ENCODE results near the gene RAB34.
A peak's percentile ranks its signal among the peaks of the same experiment; 100 is the strongest.

The RAB34 gene

DNA sequence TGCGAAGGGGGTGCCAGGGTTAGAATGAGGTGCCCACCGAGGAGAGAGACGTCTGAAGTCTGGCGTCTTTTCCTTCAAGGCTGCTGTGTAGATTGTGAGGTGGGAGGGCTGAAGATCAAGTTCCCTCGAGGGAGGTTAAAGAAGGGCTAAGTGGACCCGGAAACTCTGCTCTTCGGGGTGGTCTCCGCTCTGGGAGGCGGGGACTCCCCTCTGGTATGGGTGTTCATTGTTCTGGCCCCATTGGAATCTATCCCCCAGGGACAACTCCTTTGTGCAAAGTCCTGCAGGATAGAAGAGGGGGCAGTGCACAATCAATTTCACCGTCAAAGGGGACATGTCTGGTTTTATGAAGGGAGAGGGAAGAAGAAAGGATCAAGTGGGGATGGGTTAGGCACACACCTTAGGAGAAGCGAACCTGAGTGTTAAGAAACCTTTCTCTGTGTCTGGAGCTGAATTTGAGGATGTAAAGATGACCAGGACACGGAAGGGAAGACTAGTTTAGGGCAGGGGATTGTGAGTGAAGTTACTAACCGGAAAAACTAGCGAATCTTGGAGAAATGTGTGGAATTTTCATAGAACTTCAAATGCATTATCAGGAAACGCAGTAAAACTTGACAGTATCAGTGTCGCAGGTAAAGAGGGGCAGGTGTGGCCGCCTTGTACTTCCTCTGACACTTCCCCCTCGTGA is 809 bp upstream of the RAB34 start (continued):
- TF ChIP-seq, protein P1, sequence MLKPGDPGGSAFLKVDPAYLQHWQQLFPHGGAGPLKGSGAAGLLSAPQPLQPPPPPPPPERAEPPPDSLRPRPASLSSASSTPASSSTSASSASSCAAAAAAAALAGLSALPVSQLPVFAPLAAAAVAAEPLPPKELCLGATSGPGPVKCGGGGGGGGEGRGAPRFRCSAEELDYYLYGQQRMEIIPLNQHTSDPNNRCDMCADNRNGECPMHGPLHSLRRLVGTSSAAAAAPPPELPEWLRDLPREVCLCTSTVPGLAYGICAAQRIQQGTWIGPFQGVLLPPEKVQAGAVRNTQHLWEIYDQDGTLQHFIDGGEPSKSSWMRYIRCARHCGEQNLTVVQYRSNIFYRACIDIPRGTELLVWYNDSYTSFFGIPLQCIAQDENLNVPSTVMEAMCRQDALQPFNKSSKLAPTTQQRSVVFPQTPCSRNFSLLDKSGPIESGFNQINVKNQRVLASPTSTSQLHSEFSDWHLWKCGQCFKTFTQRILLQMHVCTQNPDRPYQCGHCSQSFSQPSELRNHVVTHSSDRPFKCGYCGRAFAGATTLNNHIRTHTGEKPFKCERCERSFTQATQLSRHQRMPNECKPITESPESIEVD (tag by site-specific recombination; IDR thresholded peaks at IDR 0.05) = no peak
- no peak for TF ChIP-seq ZNF571 (tag by site-specific recombination; IDR thresholded peaks at IDR 0.05)
- TF ChIP-seq ZBTB17 (tag by site-specific recombination; IDR thresholded peaks at IDR 0.05) = peak; percentile 48
- no peak for TF ChIP-seq ZNF529 (tag by site-specific recombination; IDR thresholded peaks at IDR 0.05; ENCODE audit: insufficient replicate concordance)
- TF ChIP-seq IKZF3 (tag by site-specific recombination; IDR thresholded peaks at IDR 0.05) = no peak; the same call in 1 of the 2 replicates
- TF ChIP-seq ZNF138 (tag by site-specific recombination; IDR thresholded peaks at IDR 0.05; ENCODE audit: borderline replicate concordance) = no peak
- no peak for TF ChIP-seq ZNF19 (tag by site-specific recombination; IDR thresholded peaks at IDR 0.05; ENCODE audit: low read depth)

DNA sequence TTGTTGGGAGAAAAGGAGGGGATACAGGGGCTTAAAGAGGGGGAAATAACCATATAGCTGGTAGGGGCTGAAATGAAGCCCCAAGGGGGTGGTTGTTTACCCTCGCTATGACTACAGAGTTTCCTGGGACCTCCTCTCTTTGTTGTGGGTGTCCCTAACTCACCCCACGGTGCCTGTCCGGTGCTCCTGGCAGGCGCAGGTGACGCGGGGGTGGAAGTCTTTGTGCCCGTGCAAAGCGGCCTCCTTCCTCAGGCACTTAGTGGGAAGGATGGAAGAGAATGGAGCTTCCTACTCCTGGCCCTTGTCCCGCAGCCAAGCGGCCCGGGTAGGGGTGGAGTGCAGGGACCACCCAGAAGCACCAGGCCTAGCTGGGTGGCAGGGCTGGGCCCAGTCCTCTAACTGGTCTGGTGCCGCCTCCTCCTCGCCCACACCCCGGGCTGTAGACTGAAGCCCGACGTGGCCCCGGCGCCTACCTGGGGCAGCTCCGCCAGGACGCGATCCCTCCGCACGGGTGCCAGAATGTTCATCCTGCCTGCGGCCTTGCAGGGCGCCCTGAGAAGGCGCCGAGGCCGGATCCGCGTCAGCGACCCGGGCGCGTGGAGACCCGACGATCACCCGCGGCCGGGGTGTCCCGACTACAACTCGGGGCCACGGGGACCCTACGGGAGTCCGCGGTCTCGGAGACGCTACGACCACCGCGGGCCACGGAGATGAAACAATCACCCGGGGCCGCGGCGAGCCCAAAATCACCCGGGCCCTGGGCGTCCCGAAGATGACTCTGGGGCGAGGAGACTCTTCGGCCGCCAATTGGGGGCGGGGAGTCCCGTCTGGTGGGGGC is 709 bp downstream of the RAB34 start:
- Histone ChIP-seq H3K4me1 (ENCODE audit: control insufficient read depth, insufficient read depth, low read length) (peaks cover 11% of the 10 kb centered on the region), H3K9me3 (ENCODE audit: control insufficient read depth, insufficient read depth, low read depth, low read length) (no peaks in the 10 kb centered on the region), H3K4me3 (ENCODE audit: low read depth, low read length) (peak overlapping the region; percentile 67), H3K27ac (ENCODE audit: extremely low read depth, low read depth, low read length) (peak overlapping the region; percentile 95), H3K36me3 (ENCODE audit: control insufficient read depth in 2 of 2, insufficient read depth in 1 of 2, low read length in 2 of 2) (peaks cover 23 to 59% of the 10 kb centered on the region in 2 experiments; a peak in 2 of 3 replicates)
- CTCF ChIA-PET = interaction anchor here (0.6 to 2.6 kb wide), 10 partner anchors 10 to 400 kb away, joined by 3 to 16 read pairs (median 4); partner anchors contain the start of genes BLTP2, NEK8 and TLCD1
- POLR2A ChIA-PET = interaction anchor here (0.8 to 3.7 kb wide), 8 partner anchors 10 to 118 kb away, joined by 3 to 38 read pairs (median 4); partner anchors contain the start of genes NEK8 and TLCD1
- TF ChIP-seq ZNF146 (tag by site-specific recombination; IDR thresholded peaks at IDR 0.05) (0 out of 2 replicates have a peak, but pooled peaks have one; percentile 2), ZNF501 (tag by site-specific recombination; IDR thresholded peaks at IDR 0.05) (0 out of 2 replicates have a peak, but pooled peaks have one; percentile 57), ZNF214 (tag by site-specific recombination; IDR thresholded peaks at IDR 0.05; ENCODE audit: borderline replicate concordance) (no peak), ZNF335 (tag by site-specific recombination; conservative IDR thresholded peaks at IDR 0.05) (peak; percentile 86), GLIS2 (tag by site-specific recombination; IDR thresholded peaks at IDR 0.05) (peak; percentile 58), EGR2 (tag by site-specific recombination; IDR thresholded peaks at IDR 0.05; ENCODE audit: low read depth) (peak; percentile 84)
- TF ChIP-seq, protein P2, sequence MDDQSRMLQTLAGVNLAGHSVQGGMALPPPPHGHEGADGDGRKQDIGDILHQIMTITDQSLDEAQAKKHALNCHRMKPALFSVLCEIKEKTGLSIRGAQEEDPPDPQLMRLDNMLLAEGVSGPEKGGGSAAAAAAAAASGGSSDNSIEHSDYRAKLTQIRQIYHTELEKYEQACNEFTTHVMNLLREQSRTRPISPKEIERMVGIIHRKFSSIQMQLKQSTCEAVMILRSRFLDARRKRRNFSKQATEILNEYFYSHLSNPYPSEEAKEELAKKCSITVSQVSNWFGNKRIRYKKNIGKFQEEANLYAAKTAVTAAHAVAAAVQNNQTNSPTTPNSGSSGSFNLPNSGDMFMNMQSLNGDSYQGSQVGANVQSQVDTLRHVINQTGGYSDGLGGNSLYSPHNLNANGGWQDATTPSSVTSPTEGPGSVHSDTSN (CRISPR knock-in tag; IDR thresholded peaks at IDR 0.05) = no peak
- TF ChIP-seq, protein P3, sequence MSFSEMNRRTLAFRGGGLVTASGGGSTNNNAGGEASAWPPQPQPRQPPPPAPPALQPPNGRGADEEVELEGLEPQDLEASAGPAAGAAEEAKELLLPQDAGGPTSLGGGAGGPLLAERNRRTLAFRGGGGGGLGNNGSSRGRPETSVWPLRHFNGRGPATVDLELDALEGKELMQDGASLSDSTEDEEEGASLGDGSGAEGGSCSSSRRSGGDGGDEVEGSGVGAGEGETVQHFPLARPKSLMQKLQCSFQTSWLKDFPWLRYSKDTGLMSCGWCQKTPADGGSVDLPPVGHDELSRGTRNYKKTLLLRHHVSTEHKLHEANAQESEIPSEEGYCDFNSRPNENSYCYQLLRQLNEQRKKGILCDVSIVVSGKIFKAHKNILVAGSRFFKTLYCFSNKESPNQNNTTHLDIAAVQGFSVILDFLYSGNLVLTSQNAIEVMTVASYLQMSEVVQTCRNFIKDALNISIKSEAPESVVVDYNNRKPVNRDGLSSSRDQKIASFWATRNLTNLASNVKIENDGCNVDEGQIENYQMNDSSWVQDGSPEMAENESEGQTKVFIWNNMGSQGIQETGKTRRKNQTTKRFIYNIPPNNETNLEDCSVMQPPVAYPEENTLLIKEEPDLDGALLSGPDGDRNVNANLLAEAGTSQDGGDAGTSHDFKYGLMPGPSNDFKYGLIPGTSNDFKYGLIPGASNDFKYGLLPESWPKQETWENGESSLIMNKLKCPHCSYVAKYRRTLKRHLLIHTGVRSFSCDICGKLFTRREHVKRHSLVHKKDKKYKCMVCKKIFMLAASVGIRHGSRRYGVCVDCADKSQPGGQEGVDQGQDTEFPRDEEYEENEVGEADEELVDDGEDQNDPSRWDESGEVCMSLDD (tag by site-specific recombination; IDR thresholded peaks at IDR 0.05) = peak; percentile 33; the same call in 1 of the 2 replicates
- TF ChIP-seq, protein P4, sequence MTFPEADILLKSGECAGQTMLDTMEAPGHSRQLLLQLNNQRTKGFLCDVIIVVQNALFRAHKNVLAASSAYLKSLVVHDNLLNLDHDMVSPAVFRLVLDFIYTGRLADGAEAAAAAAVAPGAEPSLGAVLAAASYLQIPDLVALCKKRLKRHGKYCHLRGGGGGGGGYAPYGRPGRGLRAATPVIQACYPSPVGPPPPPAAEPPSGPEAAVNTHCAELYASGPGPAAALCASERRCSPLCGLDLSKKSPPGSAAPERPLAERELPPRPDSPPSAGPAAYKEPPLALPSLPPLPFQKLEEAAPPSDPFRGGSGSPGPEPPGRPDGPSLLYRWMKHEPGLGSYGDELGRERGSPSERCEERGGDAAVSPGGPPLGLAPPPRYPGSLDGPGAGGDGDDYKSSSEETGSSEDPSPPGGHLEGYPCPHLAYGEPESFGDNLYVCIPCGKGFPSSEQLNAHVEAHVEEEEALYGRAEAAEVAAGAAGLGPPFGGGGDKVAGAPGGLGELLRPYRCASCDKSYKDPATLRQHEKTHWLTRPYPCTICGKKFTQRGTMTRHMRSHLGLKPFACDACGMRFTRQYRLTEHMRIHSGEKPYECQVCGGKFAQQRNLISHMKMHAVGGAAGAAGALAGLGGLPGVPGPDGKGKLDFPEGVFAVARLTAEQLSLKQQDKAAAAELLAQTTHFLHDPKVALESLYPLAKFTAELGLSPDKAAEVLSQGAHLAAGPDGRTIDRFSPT (tag by site-specific recombination; IDR thresholded peaks at IDR 0.05) = peak; percentile 55; the same call in 1 of the 2 replicates
- TF ChIP-seq, protein P5, sequence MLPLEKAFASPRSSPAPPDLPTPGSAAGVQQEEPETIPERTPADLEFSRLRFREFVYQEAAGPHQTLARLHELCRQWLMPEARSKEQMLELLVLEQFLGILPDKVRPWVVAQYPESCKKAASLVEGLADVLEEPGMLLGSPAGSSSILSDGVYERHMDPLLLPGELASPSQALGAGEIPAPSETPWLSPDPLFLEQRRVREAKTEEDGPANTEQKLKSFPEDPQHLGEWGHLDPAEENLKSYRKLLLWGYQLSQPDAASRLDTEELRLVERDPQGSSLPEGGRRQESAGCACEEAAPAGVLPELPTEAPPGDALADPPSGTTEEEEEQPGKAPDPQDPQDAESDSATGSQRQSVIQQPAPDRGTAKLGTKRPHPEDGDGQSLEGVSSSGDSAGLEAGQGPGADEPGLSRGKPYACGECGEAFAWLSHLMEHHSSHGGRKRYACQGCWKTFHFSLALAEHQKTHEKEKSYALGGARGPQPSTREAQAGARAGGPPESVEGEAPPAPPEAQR (tag by site-specific recombination; IDR thresholded peaks at IDR 0.05) = no peak
- TF ChIP-seq, protein P6, sequence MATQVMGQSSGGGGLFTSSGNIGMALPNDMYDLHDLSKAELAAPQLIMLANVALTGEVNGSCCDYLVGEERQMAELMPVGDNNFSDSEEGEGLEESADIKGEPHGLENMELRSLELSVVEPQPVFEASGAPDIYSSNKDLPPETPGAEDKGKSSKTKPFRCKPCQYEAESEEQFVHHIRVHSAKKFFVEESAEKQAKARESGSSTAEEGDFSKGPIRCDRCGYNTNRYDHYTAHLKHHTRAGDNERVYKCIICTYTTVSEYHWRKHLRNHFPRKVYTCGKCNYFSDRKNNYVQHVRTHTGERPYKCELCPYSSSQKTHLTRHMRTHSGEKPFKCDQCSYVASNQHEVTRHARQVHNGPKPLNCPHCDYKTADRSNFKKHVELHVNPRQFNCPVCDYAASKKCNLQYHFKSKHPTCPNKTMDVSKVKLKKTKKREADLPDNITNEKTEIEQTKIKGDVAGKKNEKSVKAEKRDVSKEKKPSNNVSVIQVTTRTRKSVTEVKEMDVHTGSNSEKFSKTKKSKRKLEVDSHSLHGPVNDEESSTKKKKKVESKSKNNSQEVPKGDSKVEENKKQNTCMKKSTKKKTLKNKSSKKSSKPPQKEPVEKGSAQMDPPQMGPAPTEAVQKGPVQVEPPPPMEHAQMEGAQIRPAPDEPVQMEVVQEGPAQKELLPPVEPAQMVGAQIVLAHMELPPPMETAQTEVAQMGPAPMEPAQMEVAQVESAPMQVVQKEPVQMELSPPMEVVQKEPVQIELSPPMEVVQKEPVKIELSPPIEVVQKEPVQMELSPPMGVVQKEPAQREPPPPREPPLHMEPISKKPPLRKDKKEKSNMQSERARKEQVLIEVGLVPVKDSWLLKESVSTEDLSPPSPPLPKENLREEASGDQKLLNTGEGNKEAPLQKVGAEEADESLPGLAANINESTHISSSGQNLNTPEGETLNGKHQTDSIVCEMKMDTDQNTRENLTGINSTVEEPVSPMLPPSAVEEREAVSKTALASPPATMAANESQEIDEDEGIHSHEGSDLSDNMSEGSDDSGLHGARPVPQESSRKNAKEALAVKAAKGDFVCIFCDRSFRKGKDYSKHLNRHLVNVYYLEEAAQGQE (tag by site-specific recombination; IDR thresholded peaks at IDR 0.05) = 0 out of 2 replicates have a peak, but pooled peaks have one; percentile 8

Measured in HEK293 (cell line).